ENCODE measurements around the gene THRB.

GRCh38 chr3:24432989-24433388, 61.7 kb downstream of the THRB start:
- no peak for TF ChIP-seq CTCF (IDR thresholded peaks at IDR 0.05 in 2 of 3, conservative IDR thresholded peaks at IDR 0.05 in 1 of 3; ENCODE audit: insufficient read depth in 2 of 3, low read depth in 1 of 3, low read length in 3 of 3)
- TF ChIP-seq ZNF24 (IDR thresholded peaks at IDR 0.05), result no peak
- no peak for TF ChIP-seq SP1 (CRISPR knock-in tag; IDR thresholded peaks at IDR 0.05)
- TF ChIP-seq CHD4 (IDR thresholded peaks at IDR 0.05; ENCODE audit: insufficient read depth, insufficient replicate concordance, low read depth, low read length, poor library complexity, severe bottlenecking), result no peak
- no peak for TF ChIP-seq ZNF518B (CRISPR knock-in tag; IDR thresholded peaks at IDR 0.05)
- no peak for TF ChIP-seq TBP (optimal IDR thresholded peaks at IDR 0.05; ENCODE audit: low read depth, low read length)
- TF ChIP-seq PCBP1 (IDR thresholded peaks at IDR 0.05; ENCODE audit: low read depth, low read length, poor library complexity, severe bottlenecking), result no peak
- no peak for TF ChIP-seq FOXK1 (CRISPR knock-in tag; IDR thresholded peaks at IDR 0.05; ENCODE audit: borderline replicate concordance)
- TF ChIP-seq ZNF384 (IDR thresholded peaks at IDR 0.05; ENCODE audit: low read depth, low read length), result no peak
- TF ChIP-seq MTA3 (IDR thresholded peaks at IDR 0.05; ENCODE audit: borderline replicate concordance), result no peak

Data from K562 (cell line).